ENCODE data around the gene NFS1.
"Not testable (repeated sequence)": the region's sequence is repeated elsewhere in the genome, so short reads cannot be mapped to it uniquely, and the experiment has no call there.

The NFS1 gene

GRCh38 chr20:35729283-35729807 is 30.2 kb upstream of the NFS1 start:
- DNase-seq = no peak

GRCh38 chr20:35726842-35727711 is 27.9 kb upstream of the NFS1 start:
- DNase-seq = no peak

GRCh38 chr20:35724321-35725230 is 25.4 kb upstream of the NFS1 start:
- DNase-seq = no peak

GRCh38 chr20:35723652-35724320 is 24.6 kb upstream of the NFS1 start:
- not testable (repeated sequence) for DNase-seq

- not testable (repeated sequence) for DNase-seq
Measured at GRCh38 chr20:35723275-35723639, 24.1 kb upstream of the NFS1 start.

GRCh38 chr20:35721621-35722020 is 22.5 kb upstream of the NFS1 start:
- no peak for DNase-seq

- no peak for DNase-seq
Measured at GRCh38 chr20:35721219-35721618, 22.1 kb upstream of the NFS1 start.

- no peak for DNase-seq
Measured at GRCh38 chr20:35720165-35721123, 21.3 kb upstream of the NFS1 start.

- DNase-seq = no peak
Measured at GRCh38 chr20:35719717-35720116, 20.6 kb upstream of the NFS1 start.

- no peak for DNase-seq
Measured at GRCh38 chr20:35718972-35719635, 20.0 kb upstream of the NFS1 start.

GRCh38 chr20:35718321-35718720 is 19.2 kb upstream of the NFS1 start:
- DNase-seq = not testable (repeated sequence)

- DNase-seq = no peak
Measured at GRCh38 chr20:35716330-35716729, 17.2 kb upstream of the NFS1 start.

- no peak for DNase-seq
Measured at GRCh38 chr20:35715652-35716051, 16.5 kb upstream of the NFS1 start.

- no peak for DNase-seq
Measured at GRCh38 chr20:35714127-35714526, 15.0 kb upstream of the NFS1 start.

GRCh38 chr20:35713120-35713519 is 14.0 kb upstream of the NFS1 start:
- not testable (repeated sequence) for DNase-seq

GRCh38 chr20:35711588-35712209 is 12.5 kb upstream of the NFS1 start:
- DNase-seq = peak; percentile 59

- no peak for DNase-seq
Measured at GRCh38 chr20:35710884-35711587, 11.9 kb upstream of the NFS1 start.

GRCh38 chr20:35710039-35710438 is 10.9 kb upstream of the NFS1 start:
- DNase-seq = no peak

GRCh38 chr20:35709259-35709658 is 10.1 kb upstream of the NFS1 start:
- DNase-seq = no peak

GRCh38 chr20:35708502-35708901 is 9.3 kb upstream of the NFS1 start:
- no peak for DNase-seq

Measured in activated CD4-positive, alpha-beta T cell treated with anti-CD3 and anti-CD28 coated beads, Interleukin-2, amount 50 U/mL, for 16 hours (primary cell).